Calu3 (cell line): ENCODE measurements around the gene ST6GAL1. TPM values are rescaled to one million over a fixed set of nuclear protein-coding genes. Genes with fewer than 3 reads are reported as not detected.

Source experiments
- BruUV-seq: library from RNA; stranded (reverse); fragments of 400-500 nt; replicated peaks from 2 replicates; lab custom pipeline; 2021; lab: Mats Ljungman, UMichigan
- CTCF ChIA-PET: fragments of 300-600 bp; sonication (Branson Sonifier 250); formaldehyde crosslinking; loops from one replicate; lab custom pipeline; 2022; ENCODE audit warnings: antibody characterized with exemption; lab: Charles Lee
- DNase-seq: peaks from one replicate; pipeline ENCODE4 v3.0.0; 2022
- H3K27ac Mint-ChIP-seq: one replicate; pipeline ENCODE4 v1.8.0; 2022; ENCODE audit warnings: mixed read lengths; ENCODE audit not compliant: unreplicated experiment
- H3K27me3 Mint-ChIP-seq: one replicate; pipeline ENCODE4 v1.8.0; 2022; ENCODE audit warnings: mixed read lengths; ENCODE audit not compliant: unreplicated experiment
- H3K36me3 Mint-ChIP-seq: one replicate; pipeline ENCODE4 v1.8.0; 2022; ENCODE audit warnings: mild to moderate bottlenecking, moderate library complexity, mixed read lengths; ENCODE audit not compliant: insufficient read depth, unreplicated experiment
- H3K4me1 Mint-ChIP-seq: one replicate; pipeline ENCODE4 v1.8.0; 2022; ENCODE audit warnings: mild to moderate bottlenecking, low read depth, mixed read lengths; ENCODE audit not compliant: unreplicated experiment
- H3K4me3 Mint-ChIP-seq: one replicate; pipeline ENCODE4 v1.8.0; 2022; ENCODE audit warnings: mild to moderate bottlenecking, low read depth, moderate library complexity, mixed read lengths; ENCODE audit not compliant: unreplicated experiment
- H3K9me3 Mint-ChIP-seq: one replicate; pipeline ENCODE4 v1.8.0; 2022; ENCODE audit warnings: low read depth, mixed read lengths; ENCODE audit not compliant: unreplicated experiment
- CTCF ChIP-seq: fragments of 200-600 bp; IDR thresholded peaks from one replicate; pipeline ENCODE4 v1.8.0; 2022; ENCODE audit warnings: antibody characterized with exemption; ENCODE audit not compliant: unreplicated experiment
- intact Hi-C: fragments of 100-400 bp; cut with micrococcal nuclease; formaldehyde crosslinking; loops from one replicate; pipeline ENCODE4 v1.10.0; 2022; ENCODE audit not compliant: unreplicated experiment
- total RNA-seq: library from RNA; stranded (reverse); gene quantifications from 2 replicates; pipeline ENCODE4 v1.2.3, GENCODE V29; 2022

ST6GAL1 gene
- total RNA-seq, 1 experiment from 2014 or later: 20.4 TPM

- H3K27me3 Mint-ChIP-seq: no peaks in the 10 kb centered on the region
- peaks cover 6% of the 10 kb centered on the region for H3K4me1 Mint-ChIP-seq
- BruUV-seq: no TSS peak
- CTCF ChIA-PET: no interaction called here
- peaks cover 6% of the 10 kb centered on the region for H3K9me3 Mint-ChIP-seq
- intact Hi-C loops: no loop called here
- H3K36me3 Mint-ChIP-seq: peaks cover 5% of the 10 kb centered on the region
- no peak for TF ChIP-seq CTCF
- no peak overlapping the region for H3K27ac Mint-ChIP-seq
- DNase-seq: no peak
- H3K4me3 Mint-ChIP-seq: no peak overlapping the region
Measured at GRCh38 chr3:187088701-187089100, 158.4 kb downstream of the ST6GAL1 start.

GRCh38 chr3:187093320-187093719, 163.0 kb downstream of the ST6GAL1 start:
- CTCF ChIA-PET: interaction anchor here (0.6 to 0.7 kb wide), 3 partner anchors 14 to 1620 kb away, joined by 3 to 4 read pairs (median 4); no protein-coding TSS in a partner anchor
- intact Hi-C loops: no loop called here
- no TSS peak for BruUV-seq
- no peak for TF ChIP-seq CTCF
- no peak for DNase-seq
- H3K9me3 Mint-ChIP-seq: peaks cover 4% of the 10 kb centered on the region
- no peak overlapping the region for H3K27ac Mint-ChIP-seq
- no peak overlapping the region for H3K4me3 Mint-ChIP-seq
- peaks cover under 1% of the 10 kb centered on the region for H3K4me1 Mint-ChIP-seq
- peaks cover 1% of the 10 kb centered on the region for H3K36me3 Mint-ChIP-seq
- no peaks in the 10 kb centered on the region for H3K27me3 Mint-ChIP-seq

GRCh38 chr3:187098923-187099512, 168.7 kb downstream of the ST6GAL1 start:
- H3K36me3 Mint-ChIP-seq: no peaks in the 10 kb centered on the region
- intact Hi-C loops: no loop called here
- H3K27ac Mint-ChIP-seq: no peak overlapping the region
- no peaks in the 10 kb centered on the region for H3K27me3 Mint-ChIP-seq
- no peaks in the 10 kb centered on the region for H3K9me3 Mint-ChIP-seq
- BruUV-seq: no TSS peak
- no peak overlapping the region for H3K4me3 Mint-ChIP-seq
- CTCF ChIA-PET: no interaction called here
- DNase-seq: no peak
- no peak for TF ChIP-seq CTCF
- peaks cover 19% of the 10 kb centered on the region for H3K4me1 Mint-ChIP-seq

GRCh38 chr3:187101184-187102072, 171.1 kb downstream of the ST6GAL1 start:
- CTCF ChIA-PET: interaction anchor here (0.5 to 1.9 kb wide), 9 partner anchors 9 to 561 kb away, joined by 3 to 10 read pairs (median 4); partner anchors contain the start of gene RPL39L
- intact Hi-C loops: no loop called here
- DNase-seq: peak; percentile 72
- no peaks in the 10 kb centered on the region for H3K36me3 Mint-ChIP-seq
- peaks cover 19% of the 10 kb centered on the region for H3K4me1 Mint-ChIP-seq
- H3K27ac Mint-ChIP-seq: no peak overlapping the region
- H3K27me3 Mint-ChIP-seq: no peaks in the 10 kb centered on the region
- BruUV-seq: no TSS peak
- H3K9me3 Mint-ChIP-seq: no peaks in the 10 kb centered on the region
- H3K4me3 Mint-ChIP-seq: peak overlapping the region; percentile 19
- TF ChIP-seq CTCF: no peak
